Neural cell (in vitro differentiated cells): Measurements from ENCODE around the gene ASPM. TPM values are rescaled to one million over a fixed set of nuclear protein-coding genes. Genes with fewer than 3 reads are reported as not detected.

ENCODE experiments used
- H2AFZ ChIP-seq: fragments of 200-600, 300-800 bp; sonication (generic), shearing (Covaris generic); 2 replicates; pipeline ENCODE4 v1.6.0; 2014; ENCODE audit warnings: low read depth, mild to moderate bottlenecking, antibody characterized with exemption, low read length, moderate library complexity
- H3F3A ChIP-seq: fragments of 200-600 bp; shearing (Covaris generic); 2 replicates; pipeline ENCODE4 v1.6.1; 2016; ENCODE audit warnings: mild to moderate bottlenecking, moderate library complexity, mixed read lengths, antibody characterized with exemption, low read length; ENCODE audit not compliant: insufficient read depth, poor library complexity, severe bottlenecking
- H3K27ac ChIP-seq: fragments of 200-600, 300-800 bp; sonication (generic), shearing (Covaris generic); 2 replicates; pipeline ENCODE4 v1.5.1; 2014; ENCODE audit warnings: mild to moderate bottlenecking, low read length, moderate library complexity
- H3K27me3 ChIP-seq: fragments of 300-800, 200-600 bp; sonication (generic), shearing (Covaris generic); 2 replicates; pipeline ENCODE4 v1.6.0; 2014; ENCODE audit warnings: mild to moderate bottlenecking, low read depth, low read length, moderate library complexity; ENCODE audit not compliant: insufficient read depth
- H3K36me3 ChIP-seq: fragments of 300-800, 200-600 bp; sonication (generic), shearing (Covaris generic); 2 replicates; pipeline ENCODE4 v1.5.1; 2014; ENCODE audit warnings: mild to moderate bottlenecking, antibody characterized with exemption, low read length, moderate library complexity; ENCODE audit not compliant: insufficient read depth
- H3K4me2 ChIP-seq: fragments of 300-800, 200-600 bp; sonication (generic), shearing (Covaris generic); 2 replicates; pipeline ENCODE4 v1.6.0; 2014; ENCODE audit warnings: mild to moderate bottlenecking, low read length
- H3K4me3 ChIP-seq: fragments of 300-800, 200-600 bp; sonication (generic), shearing (Covaris generic); 2 replicates; pipeline ENCODE4 v1.5.1; 2014; ENCODE audit warnings: mild to moderate bottlenecking, low read length, moderate library complexity
- H3K79me2 ChIP-seq: fragments of 200-600 bp; shearing (Covaris generic); replicated peaks from 2 replicates; pipeline ENCODE4 v1.6.0; 2014; ENCODE audit warnings: mild to moderate bottlenecking, low read length, moderate library complexity; ENCODE audit not compliant: insufficient read depth
- H3K9ac ChIP-seq: fragments of 300-800, 200-600 bp; sonication (generic), shearing (Covaris generic); 2 replicates; pipeline ENCODE4 v1.6.1; 2016; ENCODE audit warnings: mild to moderate bottlenecking, low read length, mixed read lengths
- H3K9me2 ChIP-seq: fragments of 200-600 bp; shearing (Covaris generic); 2 replicates; pipeline ENCODE4 v1.6.1; 2016; ENCODE audit warnings: mild to moderate bottlenecking, low read length, mixed read lengths; ENCODE audit not compliant: insufficient read depth
- H3K9me3 ChIP-seq: fragments of 200-600, 300-800 bp; sonication (generic), shearing (Covaris generic); 2 replicates; pipeline ENCODE4 v1.6.1; 2016; ENCODE audit warnings: mild to moderate bottlenecking, mixed run types, low read length, moderate library complexity, mixed read lengths
- H4K20me1 ChIP-seq: fragments of 200-600 bp; shearing (Covaris generic); 2 replicates; pipeline ENCODE4 v1.6.1; 2016; ENCODE audit warnings: mild to moderate bottlenecking, mixed run types; ENCODE audit not compliant: insufficient read depth
- CTCF ChIP-seq: fragments of 450-650 bp; IDR thresholded peaks from 2 replicates; pipeline ENCODE4 v1.5.1; 2014; ENCODE audit warnings: antibody characterized with exemption, mild to moderate bottlenecking, moderate library complexity; ENCODE audit not compliant: poor library complexity, severe bottlenecking
- EP300 ChIP-seq: fragments of 450-650 bp; conservative IDR thresholded peaks from 2 replicates; pipeline ENCODE4 v1.6.1; 2014; ENCODE audit warnings: antibody characterized with exemption, mild to moderate bottlenecking, moderate library complexity; ENCODE audit not compliant: poor library complexity, severe bottlenecking
- EZH2 ChIP-seq: fragments of 200-600, 300-800 bp; shearing (Covaris generic), sonication (generic); IDR thresholded peaks from 2 replicates; pipeline ENCODE4 v1.6.1; 2014; ENCODE audit warnings: antibody characterized with exemption, low read length, borderline replicate concordance, mild to moderate bottlenecking; ENCODE audit not compliant: insufficient read depth, poor library complexity, severe bottlenecking
- MXI1 ChIP-seq: fragments of 450-650 bp; conservative IDR thresholded peaks from 2 replicates; pipeline ENCODE4 v1.6.1; 2014; ENCODE audit warnings: antibody characterized with exemption, mild to moderate bottlenecking; ENCODE audit not compliant: poor library complexity, severe bottlenecking
- POLR2AphosphoS5 ChIP-seq: IDR thresholded peaks from 2 replicates; pipeline ENCODE4 v1.6.1; 2012
- RAD21 ChIP-seq: fragments of 450-650 bp; conservative IDR thresholded peaks from 2 replicates; pipeline ENCODE4 v1.6.1; 2014; ENCODE audit warnings: antibody characterized with exemption, mild to moderate bottlenecking, moderate library complexity
- REST ChIP-seq: IDR thresholded peaks from 2 replicates; pipeline ENCODE4 v1.6.1; 2012; ENCODE audit warnings: borderline replicate concordance
- SMC3 ChIP-seq: fragments of 450-650 bp; conservative IDR thresholded peaks from 2 replicates; pipeline ENCODE4 v1.6.1; 2014; ENCODE audit warnings: antibody characterized with exemption, mild to moderate bottlenecking, moderate library complexity; ENCODE audit not compliant: poor library complexity
- TAF1 ChIP-seq: IDR thresholded peaks from 2 replicates; pipeline ENCODE4 v1.6.1; 2012; ENCODE audit warnings: low read depth
- polyA plus RNA-seq: library from polyadenylated mRNA; depleted of rRNA; stranded (reverse); fragments of >200 nt; gene quantifications from 2 replicates; pipeline ENCODE4 v1.2.3, GENCODE V29; 2014

ASPM gene
- polyA plus RNA-seq, 1 donor from 2014 or later: 0.87 TPM

- Histone ChIP-seq H3F3A (no peaks in the 10 kb centered on the region), H3K27me3 (no peaks in the 10 kb centered on the region), H2AFZ (no peak overlapping the region), H3K27ac (no peak overlapping the region), H3K36me3 (no peaks in the 10 kb centered on the region), H4K20me1 (no peaks in the 10 kb centered on the region), H3K9ac (no peak overlapping the region), H3K79me2 (no peaks in the 10 kb centered on the region), H3K4me3 (no peak overlapping the region), H3K9me3 (no peaks in the 10 kb centered on the region), H3K4me2 (no peak overlapping the region), H3K9me2 (no peaks in the 10 kb centered on the region)
- TF ChIP-seq POLR2AphosphoS5 (no peak), EZH2 (no peak), CTCF (no peak), TAF1 (no peak), SMC3 (no peak), MXI1 (no peak), RAD21 (no peak), EP300 (no peak), REST (no peak)
Measured at GRCh38 chr1:197081117-197081753, 65.2 kb downstream of the ASPM start.

GRCh38 chr1:197080323-197080722, 66.1 kb downstream of the ASPM start:
- Histone ChIP-seq H3K36me3 (no peaks in the 10 kb centered on the region), H3F3A (no peaks in the 10 kb centered on the region), H3K9ac (no peak overlapping the region), H3K4me3 (no peak overlapping the region), H2AFZ (no peak overlapping the region), H3K79me2 (no peaks in the 10 kb centered on the region), H3K27me3 (no peaks in the 10 kb centered on the region), H3K4me2 (no peak overlapping the region), H3K9me2 (no peaks in the 10 kb centered on the region), H3K9me3 (no peaks in the 10 kb centered on the region), H4K20me1 (no peaks in the 10 kb centered on the region), H3K27ac (no peak overlapping the region)
- no peak for TF ChIP-seq SMC3
- no peak for TF ChIP-seq RAD21
- TF ChIP-seq CTCF: no peak
- no peak for TF ChIP-seq TAF1
- TF ChIP-seq POLR2AphosphoS5: no peak
- TF ChIP-seq REST: no peak
- no peak for TF ChIP-seq MXI1
- TF ChIP-seq EZH2: no peak
- TF ChIP-seq EP300: no peak
